ENCODE measurements around the gene ST8SIA6. TPM values are rescaled to one million over a fixed set of nuclear protein-coding genes. Genes with fewer than 3 reads are reported as not detected.

Gene ST8SIA6
- total and polyA plus RNA-seq, 2 of the 8 experiments (the other 6 are each of a cell fraction or from before 2014, with no cell fraction given), result 0.70 to 1.1 TPM

DNA sequence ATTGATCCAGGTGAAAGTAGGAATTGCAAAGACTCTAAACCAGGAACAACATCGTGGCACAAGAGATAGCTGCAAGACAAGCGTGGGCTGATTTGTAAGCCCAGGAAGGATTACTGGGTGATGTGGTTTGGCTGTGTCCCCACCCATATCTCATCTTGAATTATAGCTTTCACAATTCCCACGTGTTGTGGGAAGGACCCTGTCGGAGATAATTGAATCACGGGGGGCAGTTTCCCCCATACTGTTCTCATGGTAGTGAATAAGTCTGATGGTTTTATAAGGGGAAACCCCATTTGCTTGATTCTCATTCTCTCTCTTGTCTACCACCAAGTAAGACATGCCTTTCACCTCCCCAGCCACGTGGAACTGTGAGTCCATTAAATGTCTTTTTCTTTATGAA, 59.5 kb downstream of the ST8SIA6 start:
- H2BK15ac ChIP-seq (ENCODE audit: low read length), result no peak overlapping the region
- no peak overlapping the region for H2AK5ac ChIP-seq (ENCODE audit: low read depth, low read length)
- no peaks in the 10 kb centered on the region for H3K79me2 ChIP-seq (ENCODE audit: control insufficient read depth in 1 of 2, insufficient read depth in 2 of 2, low read length in 2 of 2)
- no peaks in the 10 kb centered on the region for H3K79me1 ChIP-seq (ENCODE audit: low read depth, low read length)
- H4K91ac ChIP-seq (replicated peaks; ENCODE audit: insufficient read length, low read length), result no peak overlapping the region
- H2BK5ac ChIP-seq (ENCODE audit: low read depth, low read length), result no peak overlapping the region
- WGBS, 2 experiments (ENCODE audit: extremely low coverage in 1 of 2, insufficient coverage in 1 of 2, insufficient read length in 1 of 2, insufficient replicate concordance in 2 of 2, low coverage in 1 of 2, low lambda C conversion rate in 2 of 2, missing lambda C conversion rate in 1 of 2), result 90% methylated on average over 6 of the region's 6 CpGs; no CpG with 5 or more reads in 1 of the 2 experiments
- H3K23ac ChIP-seq (ENCODE audit: insufficient read length), result no peak overlapping the region
- no peak overlapping the region for H2AFZ ChIP-seq (ENCODE audit: low read length)
- H3K9ac ChIP-seq (replicated peaks in 1 of 4; ENCODE audit: extremely low read depth in 1 of 4, low read depth in 3 of 4, low read length in 3 of 4), result no peak overlapping the region
- no peak overlapping the region for H2BK12ac ChIP-seq (ENCODE audit: low read depth, low read length)
- FAIRE-seq (no peak), DNase-seq (ENCODE audit: low read depth in 1 of 2, low spot score in 2 of 2) (no peak)
- no peaks in the 10 kb centered on the region for H3K4me1 ChIP-seq (replicated peaks in 1 of 4; ENCODE audit: control insufficient read depth in 3 of 4, insufficient read depth in 4 of 4, low read length in 3 of 4)
- no peak overlapping the region for H3K14ac ChIP-seq (ENCODE audit: insufficient read length)
- no peak overlapping the region for H3K4me3 ChIP-seq (ENCODE audit: extremely low read depth in 1 of 4, insufficient read depth in 2 of 4, low read depth in 3 of 4, low read length in 4 of 4)
- H3K56ac ChIP-seq (replicated peaks; ENCODE audit: insufficient read length, low read depth, low read length), result no peak overlapping the region
- no peak overlapping the region for H4K5ac ChIP-seq (ENCODE audit: insufficient read length, low read depth, low read length)
- H3K36me3 ChIP-seq (ENCODE audit: control insufficient read depth in 2 of 4, insufficient read depth in 4 of 4, low read length in 3 of 4), result no peaks in the 10 kb centered on the region
- H2BK20ac ChIP-seq (ENCODE audit: low read length), result no peak overlapping the region
- no peak overlapping the region for H3K18ac ChIP-seq (ENCODE audit: extremely low read depth, low read length)
- no peak overlapping the region for H4K8ac ChIP-seq (ENCODE audit: extremely low read depth, insufficient read depth, low read length)
- H3K23me2 ChIP-seq (ENCODE audit: low read depth, low read length), result no peaks in the 10 kb centered on the region
- H3K27ac ChIP-seq (ENCODE audit: low read depth, low read length), result no peak overlapping the region
- H3K4me2 ChIP-seq (ENCODE audit: insufficient read depth in 1 of 2, low read depth in 2 of 2, low read length in 2 of 2), result no peak overlapping the region
- no peaks in the 10 kb centered on the region for H4K20me1 ChIP-seq (replicated peaks in 1 of 2; ENCODE audit: control insufficient read depth in 1 of 2, insufficient read depth in 2 of 2, low read length in 2 of 2)
- ChIA-PET POLR2A (ENCODE audit: partially characterized antibody) (no interaction called here), CTCF (ENCODE audit: partially characterized antibody) (interaction anchor here (1.1 to 1.5 kb wide), 2 partner anchors 14 to 19 kb away, joined by 4 to 6 read pairs; no protein-coding TSS in a partner anchor)
- no peak for TF ChIP-seq KDM5A (IDR thresholded peaks at IDR 0.05; ENCODE audit: low read length)
- TF ChIP-seq JUN (IDR thresholded peaks at IDR 0.05; ENCODE audit: low read depth, low read length), result no peak
- TF ChIP-seq BCL11A (IDR thresholded peaks at IDR 0.05; ENCODE audit: low read depth in 2 of 2, low read length in 2 of 2), result no peak
- no peak for TF ChIP-seq CBX8 (IDR thresholded peaks at IDR 0.05; ENCODE audit: borderline replicate concordance, low read depth, low read length)
- TF ChIP-seq HDAC6 (IDR thresholded peaks at IDR 0.05; ENCODE audit: low read depth, low read length), result no peak
- no peak for TF ChIP-seq SRF (IDR thresholded peaks at IDR 0.05; ENCODE audit: low read depth, low read length)
- H3K9me3 ChIP-seq (ENCODE audit: insufficient read depth in 2 of 2, low read depth in 1 of 2, low read length in 1 of 2), result no peaks in the 10 kb centered on the region
- no peak overlapping the region for H2BK120ac ChIP-seq (replicated peaks; ENCODE audit: low read depth, low read length)
- H3K27me3 ChIP-seq (replicated peaks in 1 of 4; ENCODE audit: control insufficient read depth in 3 of 4, extremely low read depth in 1 of 4, insufficient read depth in 3 of 4, low read length in 3 of 4), result no peaks in the 10 kb centered on the region
- H3K4ac ChIP-seq (replicated peaks; ENCODE audit: insufficient read length, low read depth, low read length), result no peak overlapping the region

Measured in H1 (cell line).